H1 (cell line): Measurements from ENCODE around the gene NUDT19.

Experiments used
- JUN ChIP-seq: IDR thresholded peaks from 2 replicates; pipeline ENCODE4 v1.6.1; 2011; ENCODE audit warnings: low read depth, mild to moderate bottlenecking, improper control_type of control experiment, low read length
- TF ChIP-seq, protein P1 (sequence below), 3 experiments: IDR thresholded peaks; 1 replicate in 2 of 3; 2 replicates in 1 of 3; pipeline versions ENCODE4 v1.5.1 to v1.6.1; 2011; ENCODE audit warnings: low read length in 3 of 3, mild to moderate bottlenecking in 3 of 3, inconsistent platforms in 2 of 3, low read depth in 1 of 3, moderate library complexity in 1 of 3; ENCODE audit not compliant: insufficient read depth in 1 of 3; ENCODE audit errors: control extremely low read depth in 1 of 3

- TF ChIP-seq JUN, result no peak
- TF ChIP-seq, protein P1, sequence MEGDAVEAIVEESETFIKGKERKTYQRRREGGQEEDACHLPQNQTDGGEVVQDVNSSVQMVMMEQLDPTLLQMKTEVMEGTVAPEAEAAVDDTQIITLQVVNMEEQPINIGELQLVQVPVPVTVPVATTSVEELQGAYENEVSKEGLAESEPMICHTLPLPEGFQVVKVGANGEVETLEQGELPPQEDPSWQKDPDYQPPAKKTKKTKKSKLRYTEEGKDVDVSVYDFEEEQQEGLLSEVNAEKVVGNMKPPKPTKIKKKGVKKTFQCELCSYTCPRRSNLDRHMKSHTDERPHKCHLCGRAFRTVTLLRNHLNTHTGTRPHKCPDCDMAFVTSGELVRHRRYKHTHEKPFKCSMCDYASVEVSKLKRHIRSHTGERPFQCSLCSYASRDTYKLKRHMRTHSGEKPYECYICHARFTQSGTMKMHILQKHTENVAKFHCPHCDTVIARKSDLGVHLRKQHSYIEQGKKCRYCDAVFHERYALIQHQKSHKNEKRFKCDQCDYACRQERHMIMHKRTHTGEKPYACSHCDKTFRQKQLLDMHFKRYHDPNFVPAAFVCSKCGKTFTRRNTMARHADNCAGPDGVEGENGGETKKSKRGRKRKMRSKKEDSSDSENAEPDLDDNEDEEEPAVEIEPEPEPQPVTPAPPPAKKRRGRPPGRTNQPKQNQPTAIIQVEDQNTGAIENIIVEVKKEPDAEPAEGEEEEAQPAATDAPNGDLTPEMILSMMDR (IDR thresholded peaks at IDR 0.05; ENCODE audit: control extremely low read depth in 1 of 3, insufficient read depth in 1 of 3, low read depth in 1 of 3, low read length in 3 of 3), result no peak
Observed at GRCh38 chr19:32743021-32743420, 51.4 kb downstream of the NUDT19 start.
